ENCODE measurements around the gene NCF1.
"Not testable (repeated sequence)": the region's sequence is repeated elsewhere in the genome, so short reads cannot be mapped to it uniquely, and the experiment has no call there.

The NCF1 gene

GRCh38 chr7:74773760-74774750 lies at the start of gene NCF1:
NCF1 (plus strand) TSS chr7:74774011; CDS start chr7:74774032, 21 bp downstream.
- DNase-seq = not testable (repeated sequence)

GRCh38 chr7:74725840-74726239 lies 48.0 kb upstream of the NCF1 start:
- no peak for DNase-seq

GRCh38 chr7:74726309-74727101 lies 47.3 kb upstream of the NCF1 start:
- DNase-seq = no peak

GRCh38 chr7:74728686-74729085 lies 45.1 kb upstream of the NCF1 start:
- DNase-seq = not testable (repeated sequence)

- not testable (repeated sequence) for DNase-seq
Measured at GRCh38 chr7:74730186-74730585, 43.6 kb upstream of the NCF1 start.

GRCh38 chr7:74739974-74740703 lies 33.7 kb upstream of the NCF1 start:
- DNase-seq = not testable (repeated sequence)

GRCh38 chr7:74743936-74744557 lies 29.8 kb upstream of the NCF1 start:
- not testable (repeated sequence) for DNase-seq

GRCh38 chr7:74753921-74754482 lies 19.8 kb upstream of the NCF1 start:
- not testable (repeated sequence) for DNase-seq

GRCh38 chr7:74756673-74757072 lies 17.1 kb upstream of the NCF1 start:
- not testable (repeated sequence) for DNase-seq

GRCh38 chr7:74758268-74758667 lies 15.5 kb upstream of the NCF1 start:
- not testable (repeated sequence) for DNase-seq

- not testable (repeated sequence) for DNase-seq
Measured at GRCh38 chr7:74758982-74759381, 14.8 kb upstream of the NCF1 start.

- not testable (repeated sequence) for DNase-seq
Measured at GRCh38 chr7:74765205-74765918, 8.4 kb upstream of the NCF1 start.

GRCh38 chr7:74766509-74766908 lies 7.3 kb upstream of the NCF1 start:
- DNase-seq = not testable (repeated sequence)

GRCh38 chr7:74766991-74767390 lies 6.8 kb upstream of the NCF1 start:
- DNase-seq = not testable (repeated sequence)

- not testable (repeated sequence) for DNase-seq
Measured at GRCh38 chr7:74770062-74770461, 3.7 kb upstream of the NCF1 start.

GRCh38 chr7:74772093-74772492 lies 1.7 kb upstream of the NCF1 start:
- DNase-seq = not testable (repeated sequence)

- DNase-seq = not testable (repeated sequence)
Measured at GRCh38 chr7:74775111-74775510, 1.3 kb downstream of the NCF1 start.

GRCh38 chr7:74779053-74779452 lies 5.2 kb downstream of the NCF1 start:
- not testable (repeated sequence) for DNase-seq

GRCh38 chr7:74781746-74782145 lies 7.9 kb downstream of the NCF1 start:
- DNase-seq = not testable (repeated sequence)

GRCh38 chr7:74783595-74783994 lies 9.8 kb downstream of the NCF1 start:
- not testable (repeated sequence) for DNase-seq

Measured in SW 1271 (cell line).